Stimulated activated CD8-positive, alpha-beta memory T cell treated with anti-CD3 and anti-CD28 coated beads, Interleukin-4, amount 100 ng/mL, for 48 hours (primary cell): ENCODE measurements around the gene RABGAP1L.
"Not testable (repeated sequence)": the region's sequence is repeated elsewhere in the genome, so short reads cannot be mapped to it uniquely, and the experiment has no call there.

ENCODE experiments used
- DNase-seq: peaks from one replicate; pipeline ENCODE4 v3.0.0-alpha.2; 2020

RABGAP1L gene

GRCh38 chr1:174786358-174786757, 627.0 kb downstream of the RABGAP1L start:
- no peak for DNase-seq

- DNase-seq: no peak
Observed at GRCh38 chr1:174786760-174787159, 627.4 kb downstream of the RABGAP1L start.

- no peak for DNase-seq
Observed at GRCh38 chr1:174788981-174789380, 629.7 kb downstream of the RABGAP1L start.

- DNase-seq: no peak
Observed at GRCh38 chr1:174789399-174789798, 630.1 kb downstream of the RABGAP1L start.

- DNase-seq: no peak
Observed at GRCh38 chr1:174791863-174792262, 632.5 kb downstream of the RABGAP1L start.

GRCh38 chr1:174794861-174795260, 635.5 kb downstream of the RABGAP1L start:
- no peak for DNase-seq

- DNase-seq: no peak
Observed at GRCh38 chr1:174795806-174796205, 636.5 kb downstream of the RABGAP1L start.

- no peak for DNase-seq
Observed at GRCh38 chr1:174797398-174797797, 638.1 kb downstream of the RABGAP1L start.

- no peak for DNase-seq
Observed at GRCh38 chr1:174799136-174799479, 639.8 kb downstream of the RABGAP1L start.

GRCh38 chr1:174800216-174800851, 641.0 kb downstream of the RABGAP1L start:
- no peak for DNase-seq

GRCh38 chr1:174800876-174801275, 641.6 kb downstream of the RABGAP1L start:
- no peak for DNase-seq

GRCh38 chr1:174809755-174810280, 650.5 kb downstream of the RABGAP1L start:
- DNase-seq: no peak

- no peak for DNase-seq
Observed at GRCh38 chr1:174812016-174812415, 652.7 kb downstream of the RABGAP1L start.

- DNase-seq: no peak
Observed at GRCh38 chr1:174812656-174813055, 653.3 kb downstream of the RABGAP1L start.

- no peak for DNase-seq
Observed at GRCh38 chr1:174815036-174815435, 655.7 kb downstream of the RABGAP1L start.

- DNase-seq: no peak
Observed at GRCh38 chr1:174815474-174815908, 656.2 kb downstream of the RABGAP1L start.

GRCh38 chr1:174816621-174817020, 657.3 kb downstream of the RABGAP1L start:
- DNase-seq: not testable (repeated sequence)

- no peak for DNase-seq
Observed at GRCh38 chr1:174818014-174818616, 658.8 kb downstream of the RABGAP1L start.

- DNase-seq: no peak
Observed at GRCh38 chr1:174818951-174819350, 659.6 kb downstream of the RABGAP1L start.

- no peak for DNase-seq
Observed at GRCh38 chr1:174819596-174819995, 660.3 kb downstream of the RABGAP1L start.

GRCh38 chr1:174825127-174825526, 665.8 kb downstream of the RABGAP1L start:
- no peak for DNase-seq

GRCh38 chr1:174825806-174826205, 666.5 kb downstream of the RABGAP1L start:
- no peak for DNase-seq

- DNase-seq: no peak
Observed at GRCh38 chr1:174828264-174828663, 668.9 kb downstream of the RABGAP1L start.

GRCh38 chr1:174829990-174830389, 670.7 kb downstream of the RABGAP1L start:
- DNase-seq: no peak

GRCh38 chr1:174836543-174836942, 677.2 kb downstream of the RABGAP1L start:
- no peak for DNase-seq
